GOT3 (cell line): ENCODE results near the gene P2RX7.

ENCODE experiments used
- DNase-seq: peaks from one replicate; lab custom pipeline; 2025; ENCODE audit warnings: mixed read lengths; lab: John Stamatoyannopoulos, UW

Gene P2RX7

GRCh38 chr12:121229826-121230537 lies 97.3 kb downstream of the P2RX7 start:
- DNase-seq = peak; percentile 14

DNA sequence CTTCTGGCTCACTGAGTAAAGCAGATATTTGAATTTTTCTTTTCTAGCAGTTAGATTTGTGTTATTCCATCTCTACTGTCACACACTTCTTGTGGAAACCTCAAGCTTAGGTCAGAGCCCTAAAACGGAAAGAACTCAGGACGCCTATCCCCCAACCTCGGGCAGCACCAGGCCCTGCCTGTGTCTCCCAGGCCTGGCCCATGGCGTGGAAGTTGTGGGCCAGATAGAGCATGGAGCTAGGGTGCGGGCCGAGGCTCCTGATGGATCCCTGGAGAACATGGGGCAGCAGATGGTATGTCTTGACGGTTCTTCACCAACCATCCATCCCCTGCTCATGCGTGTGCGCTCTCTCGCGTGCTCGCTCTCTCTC lies 97.8 kb downstream of the P2RX7 start:
- no peak for DNase-seq

- DNase-seq = no peak
Measured at GRCh38 chr12:121232163-121232562, 99.5 kb downstream of the P2RX7 start.

GRCh38 chr12:121232977-121233627 lies 100.4 kb downstream of the P2RX7 start:
- no peak for DNase-seq

- DNase-seq = no peak
Measured at GRCh38 chr12:121233628-121234020, 100.9 kb downstream of the P2RX7 start.

DNA sequence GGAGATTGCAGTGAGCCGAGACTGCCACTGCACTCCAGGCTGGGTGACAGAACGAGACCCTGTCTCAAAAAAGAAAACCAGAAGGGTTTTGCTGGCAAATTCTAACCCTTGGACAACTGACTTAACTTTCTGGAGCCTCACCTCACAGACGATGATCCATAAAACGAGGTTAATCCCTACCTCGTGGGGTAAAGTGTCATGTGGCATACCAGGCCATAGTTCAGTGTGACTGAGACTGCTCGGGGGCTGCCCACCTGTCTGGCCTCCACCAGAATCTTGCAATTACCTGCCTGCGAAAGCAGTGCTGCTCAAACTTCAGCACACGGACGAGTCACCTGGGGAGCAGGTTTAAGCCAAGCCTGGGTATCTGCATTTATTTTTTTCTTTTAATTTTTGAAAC lies 104.1 kb downstream of the P2RX7 start:
- no peak for DNase-seq

DNA sequence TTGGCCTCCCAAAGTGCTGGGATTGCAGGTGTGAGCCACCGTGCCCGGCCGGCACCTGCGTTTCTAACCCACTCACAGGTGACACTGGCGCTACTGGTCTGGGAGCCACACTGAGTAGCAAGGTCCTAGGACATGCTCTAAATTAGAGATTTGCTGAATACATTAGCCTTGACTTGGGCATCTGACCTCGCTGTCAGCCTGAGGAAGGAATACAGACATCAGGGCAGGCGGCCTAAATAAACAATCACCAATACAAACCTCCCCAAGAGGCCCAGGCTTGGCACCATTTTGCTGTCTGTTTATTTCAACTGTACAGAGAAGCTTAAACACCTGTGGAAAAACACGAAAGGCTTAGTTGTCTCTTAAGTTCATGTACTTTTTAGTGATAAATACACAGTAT lies 104.7 kb downstream of the P2RX7 start:
- no peak for DNase-seq
